Breast epithelium (tissue), 4 donors: ENCODE data around the gene CIAPIN1. TPM values are rescaled to one million over a fixed set of nuclear protein-coding genes. Genes with fewer than 3 reads are reported as not detected.

Experiments
- DNase-seq, 2 donors: peaks; one replicate each; pipeline ENCODE4 v3.0.0-alpha.2; 2019; ENCODE audit warnings: low spot score in 2 of 2
- H3K27ac ChIP-seq, 2 donors: fragments of 200-600 bp; sonication (generic) in 1 of 2; one replicate each; pipeline ENCODE4 v1.5.1; 2016 to 2019; ENCODE audit warnings: mild to moderate bottlenecking in 1 of 2
- H3K27me3 ChIP-seq, 2 donors: fragments of 200-600 bp; sonication (generic) in 1 of 2; one replicate each; pipeline versions ENCODE4 v1.5.1 to v1.6.0; 2017 to 2019; ENCODE audit warnings: control low read depth in 1 of 2, mild to moderate bottlenecking in 1 of 2
- H3K36me3 ChIP-seq: fragments of 200-600 bp; one replicate; pipeline ENCODE4 v1.5.1; 2019
- H3K4me1 ChIP-seq, 2 donors: fragments of 200-600 bp; sonication (generic); one replicate each; pipeline ENCODE4 v1.5.1; 2016 to 2019; ENCODE audit warnings: control low read depth in 1 of 2
- H3K4me3 ChIP-seq, 3 donors: fragments of 200-600 bp; sonication (generic); 1 replicate in 2 of 3; 2 replicates in 1 of 3; pipeline ENCODE4 v1.5.1; 2016 to 2019; ENCODE audit warnings: mild to moderate bottlenecking in 3 of 3, moderate library complexity in 2 of 3
- H3K9me3 ChIP-seq, 2 donors: fragments of 200-600 bp; sonication (generic) in 1 of 2; one replicate each; pipeline ENCODE4 v1.5.1; 2016 to 2019; ENCODE audit warnings: control low read depth in 1 of 2
- POLR2A ChIP-seq: fragments of 450-650 bp; IDR thresholded peaks from one replicate; pipeline ENCODE4 v1.6.1; 2016; ENCODE audit warnings: antibody characterized with exemption, mild to moderate bottlenecking, moderate library complexity
- POLR2AphosphoS5 ChIP-seq, 3 donors: sonication (generic); formaldehyde crosslinking; IDR thresholded peaks; one replicate each; pipeline ENCODE4 v1.6.1; 2017; ENCODE audit warnings: antibody characterized with exemption in 3 of 3
- intact Hi-C: fragments of 100-400 bp; cut with DNase I; formaldehyde crosslinking; loops from one replicate; pipeline ENCODE4 v1.15.1; 2023; ENCODE audit warnings: low total_unique reads
- total RNA-seq, 3 donors: library from RNA; depleted of rRNA; stranded (reverse); fragments of >200 nt; gene quantifications; one replicate each; pipeline ENCODE4 v1.1.0, GENCODE V29; 2016
- TF ChIP-seq, protein P1 (sequence below), 3 donors: fragments of 450-650 bp; IDR thresholded peaks; one replicate each; pipeline ENCODE4 v1.5.1; 2016 to 2017; ENCODE audit warnings: antibody characterized with exemption in 3 of 3, mild to moderate bottlenecking in 3 of 3, moderate library complexity in 3 of 3

The CIAPIN1 gene
- total RNA-seq, 3 donors from 2014 or later = 23.4 to 33.2 (median 28.8) TPM

DNA sequence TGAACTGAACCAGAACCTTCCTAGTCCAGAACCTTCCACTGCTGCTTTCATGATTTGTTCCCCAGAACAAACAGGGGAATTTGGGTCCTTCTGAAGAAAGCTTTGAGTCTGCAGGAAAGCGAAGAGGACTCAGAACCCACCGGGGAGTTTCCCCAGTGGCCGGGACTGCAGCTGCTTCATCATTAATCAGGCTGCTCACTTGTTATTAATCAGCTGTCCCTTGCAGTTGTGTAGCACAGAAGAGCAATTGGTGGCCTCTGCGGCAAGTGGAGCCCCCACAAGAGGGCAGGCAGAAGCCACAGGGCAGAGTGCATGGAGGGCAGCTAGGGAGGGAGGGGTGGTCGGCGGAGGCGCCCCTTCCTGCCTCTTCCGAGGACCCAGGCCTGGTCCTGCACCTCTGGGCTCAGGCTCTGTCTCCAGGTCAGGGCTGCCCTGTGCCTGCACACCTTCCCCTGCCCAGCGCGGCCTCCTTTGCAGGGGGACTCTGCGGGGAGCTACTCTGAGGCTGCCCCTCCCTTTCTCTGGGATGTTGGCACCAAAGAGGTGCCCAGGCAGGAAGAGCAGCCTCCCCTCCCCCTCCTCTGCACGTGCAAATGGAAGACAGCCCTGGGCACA, 35.7 kb downstream of the CIAPIN1 start:
- TF ChIP-seq POLR2AphosphoS5 (IDR thresholded peaks at IDR 0.05) = no peak
- TF ChIP-seq, protein P1, sequence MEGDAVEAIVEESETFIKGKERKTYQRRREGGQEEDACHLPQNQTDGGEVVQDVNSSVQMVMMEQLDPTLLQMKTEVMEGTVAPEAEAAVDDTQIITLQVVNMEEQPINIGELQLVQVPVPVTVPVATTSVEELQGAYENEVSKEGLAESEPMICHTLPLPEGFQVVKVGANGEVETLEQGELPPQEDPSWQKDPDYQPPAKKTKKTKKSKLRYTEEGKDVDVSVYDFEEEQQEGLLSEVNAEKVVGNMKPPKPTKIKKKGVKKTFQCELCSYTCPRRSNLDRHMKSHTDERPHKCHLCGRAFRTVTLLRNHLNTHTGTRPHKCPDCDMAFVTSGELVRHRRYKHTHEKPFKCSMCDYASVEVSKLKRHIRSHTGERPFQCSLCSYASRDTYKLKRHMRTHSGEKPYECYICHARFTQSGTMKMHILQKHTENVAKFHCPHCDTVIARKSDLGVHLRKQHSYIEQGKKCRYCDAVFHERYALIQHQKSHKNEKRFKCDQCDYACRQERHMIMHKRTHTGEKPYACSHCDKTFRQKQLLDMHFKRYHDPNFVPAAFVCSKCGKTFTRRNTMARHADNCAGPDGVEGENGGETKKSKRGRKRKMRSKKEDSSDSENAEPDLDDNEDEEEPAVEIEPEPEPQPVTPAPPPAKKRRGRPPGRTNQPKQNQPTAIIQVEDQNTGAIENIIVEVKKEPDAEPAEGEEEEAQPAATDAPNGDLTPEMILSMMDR (IDR thresholded peaks at IDR 0.05) = no peak
- TF ChIP-seq POLR2A = no peak
- H3K27ac ChIP-seq = no peak overlapping the region
- no peaks in the 10 kb centered on the region for H3K9me3 ChIP-seq
- no peaks in the 10 kb centered on the region for H3K4me1 ChIP-seq
- H3K4me3 ChIP-seq = no peak overlapping the region
- H3K36me3 ChIP-seq = no peaks in the 10 kb centered on the region
- H3K27me3 ChIP-seq = no peaks in the 10 kb centered on the region
- intact Hi-C loops = no loop called here
- no peak for DNase-seq

DNA sequence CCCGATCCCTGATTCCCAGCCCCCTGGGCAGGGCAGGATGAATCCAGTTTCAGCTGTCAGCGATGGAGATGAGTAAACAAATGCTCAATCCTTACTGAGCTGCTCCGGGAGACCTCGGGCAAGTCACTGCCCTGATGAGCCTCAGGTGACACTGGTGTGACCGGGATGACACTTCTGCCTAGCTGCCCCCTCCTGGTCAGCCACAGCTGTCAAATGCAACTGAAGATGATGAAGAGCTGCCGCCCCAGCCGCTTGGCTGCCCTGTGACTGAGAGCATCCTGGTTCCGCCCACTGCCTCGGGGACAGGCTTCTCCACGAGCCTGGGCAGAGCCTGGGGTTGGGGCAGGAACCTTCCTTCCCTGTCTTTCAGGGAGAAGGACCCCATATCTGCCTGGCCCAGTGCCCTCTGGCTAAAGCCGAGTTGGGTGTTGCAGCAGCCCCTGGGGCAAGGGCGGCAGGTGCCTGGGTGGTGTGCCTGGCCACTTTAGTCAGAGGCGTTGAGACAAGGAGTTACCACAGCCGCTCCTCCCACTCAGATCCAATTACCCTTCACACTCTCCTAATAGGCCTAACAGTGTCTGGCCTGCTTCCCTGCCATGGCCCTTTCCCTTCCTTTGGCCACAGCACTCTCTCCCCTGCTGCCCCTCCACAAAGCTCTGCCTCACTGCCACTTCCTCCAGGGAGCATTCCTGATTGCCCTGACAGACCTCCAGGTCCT, 37.2 kb downstream of the CIAPIN1 start:
- DNase-seq = no peak

DNA sequence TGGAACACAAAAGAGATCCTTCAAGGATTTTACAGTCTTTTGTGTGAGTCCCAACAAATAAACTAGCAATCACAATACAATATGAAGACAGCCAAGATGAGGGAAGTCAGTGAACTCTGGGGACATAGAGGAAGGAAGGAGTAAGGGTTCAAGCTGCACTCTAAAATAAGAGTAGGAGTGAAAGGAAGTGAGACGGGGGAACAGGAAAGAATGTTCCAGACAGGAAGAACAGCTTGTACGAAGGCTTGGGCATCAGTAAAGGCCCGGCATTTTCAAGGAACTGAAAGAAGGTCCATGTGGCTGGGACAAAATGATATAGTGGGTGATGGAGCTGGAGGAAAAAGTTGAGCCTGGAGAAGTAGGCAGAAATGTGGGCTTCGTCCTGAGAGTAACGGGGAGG, 38.1 kb downstream of the CIAPIN1 start:
- intact Hi-C loops = no loop called here
- no peaks in the 10 kb centered on the region for H3K27me3 ChIP-seq
- TF ChIP-seq POLR2A (no peak), POLR2AphosphoS5 (IDR thresholded peaks at IDR 0.05) (no peak)
- TF ChIP-seq, protein P1 (IDR thresholded peaks at IDR 0.05) = no peak
- no peaks in the 10 kb centered on the region for H3K9me3 ChIP-seq
- H3K36me3 ChIP-seq = no peaks in the 10 kb centered on the region
- peak overlapping the region in 1 of 2 donors; percentile 1 for H3K27ac ChIP-seq
- H3K4me1 ChIP-seq = no peaks in the 10 kb centered on the region
- no peak overlapping the region for H3K4me3 ChIP-seq
- DNase-seq = no peak

More for the DNA sequence above, 37.2 kb downstream of the CIAPIN1 start:
- no peaks in the 10 kb centered on the region for H3K36me3 ChIP-seq
- intact Hi-C loops = no loop called here
- H3K27me3 ChIP-seq = no peaks in the 10 kb centered on the region
- H3K4me3 ChIP-seq = no peak overlapping the region
- H3K9me3 ChIP-seq = no peaks in the 10 kb centered on the region
- peak overlapping the region in 1 of 2 donors; percentile 38 for H3K27ac ChIP-seq
- TF ChIP-seq POLR2A (no peak), POLR2AphosphoS5 (IDR thresholded peaks at IDR 0.05) (no peak)
- TF ChIP-seq, protein P1 (IDR thresholded peaks at IDR 0.05) = no peak
- H3K4me1 ChIP-seq = no peaks in the 10 kb centered on the region

DNA sequence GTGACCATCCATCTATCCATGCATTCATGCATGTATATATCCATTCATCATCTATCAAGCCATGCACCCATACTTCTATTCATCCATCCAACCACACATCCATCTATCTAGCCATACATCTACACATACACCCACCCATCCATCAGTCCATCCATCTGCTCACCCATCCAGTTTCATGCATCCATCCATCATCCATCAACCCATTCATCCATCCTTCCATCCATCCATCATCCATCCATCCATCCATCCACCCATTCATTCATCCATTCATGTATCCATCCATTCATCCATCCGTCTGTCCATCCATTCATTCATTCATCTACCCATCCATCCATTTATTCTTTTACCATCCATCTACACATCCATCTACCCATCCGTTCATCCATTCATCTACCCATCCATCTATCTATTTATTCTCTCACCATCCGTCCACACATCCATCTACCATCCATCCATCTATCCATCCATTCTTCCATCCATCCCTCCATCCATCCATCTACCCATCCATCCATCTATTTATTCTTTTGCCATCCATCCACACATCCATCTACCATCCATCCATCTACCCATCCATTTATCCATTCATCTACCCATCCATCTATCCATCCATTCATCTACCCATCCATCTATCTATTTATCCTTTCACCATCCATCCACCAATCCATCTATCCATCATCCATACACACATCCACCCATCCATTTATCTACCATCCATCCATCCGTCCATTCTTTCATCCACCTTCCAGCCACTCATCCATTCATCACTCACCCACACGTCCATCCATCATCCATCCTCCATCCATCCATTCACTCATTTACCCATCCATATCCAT, 39.4 kb downstream of the CIAPIN1 start:
- TF ChIP-seq, protein P1 (IDR thresholded peaks at IDR 0.05) = no peak
- TF ChIP-seq POLR2A (no peak), POLR2AphosphoS5 (IDR thresholded peaks at IDR 0.05) (no peak)
- no peaks in the 10 kb centered on the region for H3K36me3 ChIP-seq
- intact Hi-C loops = no loop called here
- no peaks in the 10 kb centered on the region for H3K4me1 ChIP-seq
- H3K27me3 ChIP-seq = no peaks in the 10 kb centered on the region
- H3K4me3 ChIP-seq = no peak overlapping the region
- no peak for DNase-seq
- H3K27ac ChIP-seq = no peak overlapping the region
- H3K9me3 ChIP-seq = no peaks in the 10 kb centered on the region
